Stimulated activated CD8-positive, alpha-beta memory T cell treated with anti-CD3 and anti-CD28 coated beads, Interleukin-7, amount 100 ng/mL, for 24 hours (primary cell): ENCODE measurements around the gene CDAN1.

Source experiments
- DNase-seq: peaks from one replicate; pipeline ENCODE4 v3.0.0-alpha.2; 2020; ENCODE audit warnings: low read depth

Gene CDAN1

DNA sequence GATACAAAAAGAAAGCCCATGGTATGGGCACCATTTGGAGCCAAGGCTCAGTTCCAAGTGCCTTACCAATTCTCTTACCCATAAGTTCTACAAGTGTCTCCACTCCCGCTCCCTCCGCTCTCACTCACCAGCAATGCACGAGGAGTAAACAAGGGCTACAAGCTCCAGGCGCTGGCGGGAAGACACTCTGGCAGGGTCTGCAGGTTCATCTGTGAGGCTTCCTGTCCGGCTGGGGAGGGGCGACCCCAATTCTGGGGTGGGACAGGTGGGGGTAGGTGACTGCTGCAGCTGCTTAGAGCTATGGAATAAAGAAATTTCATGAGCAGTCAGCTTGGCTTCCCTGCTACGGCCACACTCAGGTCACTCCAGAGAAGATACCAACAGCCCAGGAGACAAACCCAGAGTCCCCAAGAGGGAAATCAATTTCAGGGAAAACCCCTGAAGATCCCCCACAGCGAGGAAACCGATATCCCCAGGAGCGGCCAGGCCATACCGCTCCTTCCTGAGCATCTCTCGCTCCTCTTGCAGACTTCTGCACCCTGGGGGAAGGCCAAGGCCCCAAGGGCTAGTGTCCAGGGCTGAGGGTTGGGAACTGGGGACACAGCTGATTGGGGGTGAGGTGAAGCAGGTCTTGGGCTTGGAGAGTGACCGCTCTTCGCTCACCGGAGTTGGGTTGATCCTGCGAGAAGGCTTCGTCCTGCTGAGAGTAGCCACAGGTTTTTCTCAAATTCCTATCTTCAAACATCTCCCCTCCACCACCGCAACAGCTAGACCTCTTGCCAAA, 1.4 kb downstream of the CDAN1 start:
- DNase-seq, result no peak

DNA sequence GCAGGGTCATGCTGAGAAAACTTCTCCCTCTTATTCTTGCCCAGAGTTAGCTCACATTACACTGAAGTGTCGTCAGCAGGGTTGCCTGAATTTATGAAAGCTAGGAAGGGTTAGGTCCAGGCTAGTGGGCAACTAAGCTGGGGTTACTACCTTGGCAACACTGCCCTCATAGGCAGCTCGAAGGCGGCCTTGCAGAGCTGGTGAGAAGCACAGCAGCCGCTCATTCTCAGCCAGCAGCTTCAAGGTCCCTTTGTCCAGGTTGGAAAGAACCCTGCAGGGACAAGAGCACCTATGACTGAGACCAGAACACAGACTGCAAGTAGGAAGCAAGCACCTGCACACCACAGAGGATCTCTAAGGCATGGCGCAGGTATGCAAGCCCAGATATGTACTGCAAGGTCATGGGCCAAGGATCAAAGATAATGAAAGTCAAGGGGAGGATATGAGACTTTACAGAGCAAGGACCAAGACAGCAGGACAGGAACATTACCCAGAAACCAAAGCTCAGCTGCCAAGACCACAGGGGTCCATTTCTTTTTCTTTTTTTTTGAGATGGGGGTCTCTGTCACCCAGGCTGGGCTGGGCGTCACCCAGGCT, 2.8 kb downstream of the CDAN1 start:
- no peak for DNase-seq

DNA sequence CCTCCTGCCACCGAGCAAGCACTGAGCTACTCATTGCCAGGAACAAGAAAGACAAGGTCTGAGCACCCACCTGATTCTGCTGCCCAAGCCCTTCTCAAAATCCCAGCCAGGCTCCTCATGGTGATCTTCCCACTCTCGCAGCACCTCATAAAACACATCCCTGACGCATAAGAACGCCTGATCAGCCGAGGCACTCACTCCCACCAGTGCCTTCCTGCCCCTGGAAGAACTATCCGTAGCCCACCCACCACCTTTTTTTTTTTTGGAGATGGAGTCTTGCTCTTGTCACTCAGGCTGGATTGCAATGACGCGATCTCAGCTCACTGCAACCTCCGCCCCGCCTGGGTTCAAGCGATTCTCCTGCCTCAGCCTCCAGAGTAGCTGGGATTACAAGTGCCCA, 3.9 kb downstream of the CDAN1 start:
- DNase-seq, result no peak

DNA sequence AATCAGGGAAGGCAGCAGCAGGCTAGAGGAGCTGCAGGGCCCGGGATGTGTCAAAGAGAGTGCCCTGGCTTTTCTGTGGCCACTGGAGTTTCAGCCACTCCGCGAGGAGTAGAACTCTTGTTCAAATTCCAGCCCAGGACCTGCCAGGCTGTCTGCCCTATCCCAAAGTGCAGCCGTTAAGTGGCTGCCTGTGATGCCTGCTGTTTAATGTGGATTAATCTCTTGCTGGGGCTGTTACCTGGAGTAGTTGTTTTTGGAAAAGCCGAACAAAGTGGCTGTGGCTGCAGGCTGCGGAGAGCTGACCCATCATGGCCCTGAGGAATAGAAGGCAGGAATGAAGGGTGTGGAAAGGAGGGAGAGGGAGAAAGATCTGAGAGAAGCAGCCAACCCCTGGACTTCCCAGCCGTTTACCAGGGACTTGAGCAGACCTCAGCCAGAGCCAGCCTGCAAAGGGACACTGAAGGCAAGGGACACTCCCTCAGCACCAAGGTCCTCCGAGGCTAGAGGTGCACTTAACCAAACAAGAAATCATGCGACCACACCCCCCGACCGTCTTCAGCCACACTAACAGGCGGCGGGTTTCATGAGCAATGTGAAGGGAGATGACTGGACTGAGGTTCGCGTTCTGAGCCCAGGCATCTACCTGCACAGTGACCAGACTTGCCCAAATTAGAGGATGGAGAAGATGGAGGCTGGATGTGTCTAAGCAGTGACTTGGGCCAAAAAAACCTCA, 4.7 kb downstream of the CDAN1 start:
- DNase-seq, result no peak

DNA sequence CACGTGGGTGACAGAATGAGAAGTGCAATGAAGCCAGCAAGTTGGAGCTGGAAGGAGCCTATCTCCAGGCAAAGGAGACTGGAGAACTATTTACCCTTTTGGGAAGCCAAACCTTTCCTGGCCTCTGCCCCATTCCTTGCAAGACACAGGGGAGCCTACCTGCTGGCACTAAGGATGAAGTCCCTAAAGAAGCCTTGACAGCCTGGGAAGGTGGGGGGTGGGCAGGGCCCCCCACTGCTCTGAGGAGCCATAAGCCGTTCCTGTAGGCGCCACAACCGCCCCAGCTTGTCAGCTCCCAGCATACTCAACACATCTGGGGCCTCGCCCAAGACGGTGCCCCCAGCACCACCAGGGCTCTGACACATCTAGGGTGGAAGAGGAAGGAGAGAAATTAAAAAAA, 5.5 kb downstream of the CDAN1 start:
- no peak for DNase-seq

DNA sequence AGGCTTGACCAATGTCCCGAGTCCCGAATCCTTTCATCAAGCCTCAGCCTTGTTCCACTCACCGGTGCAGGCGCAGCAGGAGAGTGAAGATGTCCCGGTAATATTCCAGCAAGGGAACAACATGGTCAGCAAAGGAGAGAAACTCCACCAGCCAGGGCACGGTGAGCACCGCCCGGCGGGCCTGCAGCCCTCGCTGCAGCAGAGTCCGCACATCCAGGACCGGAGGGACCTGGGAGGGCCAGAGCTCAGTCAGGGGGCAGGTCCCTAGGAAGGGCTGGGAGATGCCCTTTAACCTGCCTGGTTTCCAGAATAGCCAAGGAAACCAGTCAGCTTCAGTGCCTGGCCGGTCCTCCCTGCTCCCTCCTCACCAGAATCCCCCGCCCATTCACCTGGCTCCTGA, 6.4 kb downstream of the CDAN1 start:
- no peak for DNase-seq

DNA sequence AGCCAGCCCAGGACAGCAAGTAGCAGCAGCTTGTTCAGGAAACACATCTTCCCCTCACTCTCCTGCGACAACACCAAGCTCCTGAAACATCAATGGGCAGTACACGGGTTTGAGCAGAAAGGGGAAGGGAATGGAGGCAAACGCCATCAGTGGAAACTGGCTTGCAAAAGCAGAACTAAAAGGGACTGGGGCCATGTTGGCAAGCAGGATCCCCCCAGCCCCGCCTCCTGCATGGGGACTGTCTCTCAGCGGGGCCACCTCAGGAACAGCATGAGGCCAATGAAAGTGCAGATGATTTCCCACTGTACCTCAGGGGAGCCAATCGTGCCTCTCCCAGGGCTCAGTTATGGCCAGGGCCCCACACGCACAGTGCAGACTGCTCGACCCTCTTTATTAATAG, 6.8 kb downstream of the CDAN1 start:
- DNase-seq, result no peak

DNA sequence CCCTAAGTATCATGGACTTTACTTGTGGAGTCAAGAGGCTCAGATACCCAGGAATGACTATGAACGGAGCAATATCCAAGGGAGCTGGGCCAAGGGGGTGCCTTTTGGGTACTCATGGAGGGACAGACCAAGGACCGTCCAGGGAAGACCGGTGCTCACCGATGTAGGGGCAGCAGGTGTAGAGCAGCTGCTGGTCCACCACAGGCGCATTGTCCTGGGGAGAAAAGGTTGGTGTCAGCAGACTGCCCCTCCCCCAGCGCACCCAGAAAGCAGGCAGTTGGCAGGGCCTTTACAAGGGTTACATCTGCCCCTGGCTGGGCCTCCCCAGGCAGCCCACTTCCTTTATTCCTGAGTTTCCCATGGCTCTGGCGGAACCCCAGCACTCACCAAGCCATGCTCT, 7.5 kb downstream of the CDAN1 start:
- no peak for DNase-seq

DNA sequence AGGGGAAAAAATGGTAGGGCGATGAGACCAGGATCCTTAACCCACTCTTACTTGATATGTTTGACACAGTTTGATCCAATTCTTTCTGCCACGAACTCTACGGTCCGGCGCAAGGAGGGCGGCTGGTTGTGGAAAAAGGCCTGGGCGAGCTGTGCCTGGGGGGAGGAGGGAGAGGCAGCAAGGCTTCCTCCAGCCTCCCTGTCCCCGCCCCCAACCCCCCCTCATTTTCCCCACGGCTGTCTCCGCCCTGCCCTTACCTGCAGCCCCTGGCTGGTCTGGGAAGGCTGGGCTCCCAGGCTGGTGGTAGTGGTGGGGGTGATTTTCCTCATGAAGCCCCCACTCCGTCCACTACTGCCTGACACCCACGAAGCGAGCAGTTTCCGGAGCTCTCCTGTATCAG, 8.0 kb downstream of the CDAN1 start:
- no peak for DNase-seq

DNA sequence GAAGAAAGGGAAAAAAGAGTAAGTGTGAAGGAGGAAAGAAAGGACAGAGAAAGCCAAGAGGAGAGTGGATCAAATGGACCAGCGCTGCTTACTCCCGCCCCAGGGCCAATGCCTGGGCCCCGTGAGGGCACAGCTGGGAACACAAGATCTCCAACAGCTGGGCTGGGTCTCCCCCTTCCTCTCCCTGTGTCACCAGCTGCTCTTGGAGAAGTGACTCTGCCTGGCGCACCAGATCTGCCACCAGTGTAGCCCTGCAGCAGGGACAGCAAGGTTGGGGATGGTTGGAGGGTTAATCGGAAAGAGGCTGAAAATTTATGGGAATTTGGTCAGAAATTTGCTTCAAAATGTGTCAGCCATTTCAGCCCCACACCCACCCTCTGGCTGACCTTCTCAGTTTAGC, 8.4 kb downstream of the CDAN1 start:
- no peak for DNase-seq

DNA sequence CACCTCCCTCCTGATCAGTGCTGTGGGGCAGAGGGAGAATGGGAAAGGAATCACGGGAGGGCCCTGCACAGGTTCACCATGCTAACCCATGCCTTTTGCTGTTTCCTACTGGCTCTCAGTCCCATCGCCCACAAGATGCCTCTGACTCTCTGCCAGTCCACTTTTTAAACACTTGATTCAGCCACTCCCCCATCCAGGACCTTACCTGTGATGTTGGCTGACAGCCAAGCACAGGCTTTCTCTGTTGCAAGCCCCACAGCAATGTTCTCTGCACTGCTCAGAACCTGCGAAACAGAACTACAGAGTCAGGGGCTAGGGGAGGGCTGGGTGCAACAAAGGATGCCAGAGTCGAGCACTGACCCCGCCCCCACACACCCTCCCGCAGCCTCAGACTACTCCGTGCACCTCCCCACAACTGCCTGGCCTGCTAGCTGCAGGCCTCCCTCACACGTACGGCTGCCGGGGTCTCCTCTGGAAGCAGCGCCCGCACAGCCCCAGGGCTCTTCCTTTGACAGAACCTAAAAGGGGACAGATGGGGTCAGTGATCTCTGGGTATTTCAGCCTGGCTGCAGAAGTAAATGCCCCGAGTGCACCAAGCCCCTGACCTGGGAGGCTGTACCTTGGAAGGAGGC, 9.1 kb downstream of the CDAN1 start:
- DNase-seq, result no peak

DNA sequence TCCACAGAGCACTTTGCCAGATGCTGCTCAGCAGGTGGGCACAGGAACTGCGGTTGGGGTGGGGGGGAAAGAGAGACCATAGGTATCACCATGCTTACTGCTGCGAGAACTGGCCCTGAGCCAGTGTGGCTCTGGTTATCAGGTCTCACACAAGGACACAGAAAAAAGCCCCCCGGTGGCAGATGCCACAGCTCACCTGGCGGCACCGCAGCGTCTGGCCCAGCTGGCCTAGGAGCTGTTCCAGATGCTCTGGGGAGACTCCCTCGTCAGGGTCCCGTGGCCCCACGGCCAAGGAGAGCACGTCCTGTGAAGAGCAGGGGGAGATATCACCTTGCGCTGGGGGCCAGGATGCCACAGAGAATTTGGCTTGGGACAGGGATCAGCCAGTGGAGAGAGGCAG, 10.8 kb downstream of the CDAN1 start:
- DNase-seq, result no peak

DNA sequence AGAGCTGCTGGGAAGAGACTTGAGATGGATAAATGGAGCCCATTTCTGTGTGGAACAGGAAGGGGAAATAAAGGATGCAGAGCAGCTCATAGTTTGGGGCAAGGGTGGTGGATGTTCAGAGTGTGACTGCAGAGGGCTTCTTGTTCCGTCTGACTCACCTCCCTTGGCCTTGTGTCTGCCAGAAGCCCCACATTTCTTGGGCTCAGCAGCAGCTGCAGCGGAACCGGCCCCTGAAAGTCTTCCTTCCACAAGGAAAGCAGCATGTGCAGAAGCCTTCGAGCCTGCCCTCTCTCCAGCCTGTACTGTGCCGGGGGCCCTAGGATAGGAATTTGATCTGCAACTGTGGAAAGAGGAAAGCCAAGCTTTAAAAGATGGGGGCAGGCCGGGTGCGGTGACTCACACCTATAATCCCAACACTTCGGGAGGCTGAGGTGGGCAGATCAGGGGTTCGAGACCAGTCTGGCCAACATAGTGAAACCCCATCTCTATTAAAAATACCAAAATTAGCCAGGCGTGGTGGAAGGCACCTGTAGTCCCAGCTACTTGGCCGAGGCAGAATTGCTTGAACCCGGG, 11.5 kb downstream of the CDAN1 start:
- DNase-seq, result no peak

DNA sequence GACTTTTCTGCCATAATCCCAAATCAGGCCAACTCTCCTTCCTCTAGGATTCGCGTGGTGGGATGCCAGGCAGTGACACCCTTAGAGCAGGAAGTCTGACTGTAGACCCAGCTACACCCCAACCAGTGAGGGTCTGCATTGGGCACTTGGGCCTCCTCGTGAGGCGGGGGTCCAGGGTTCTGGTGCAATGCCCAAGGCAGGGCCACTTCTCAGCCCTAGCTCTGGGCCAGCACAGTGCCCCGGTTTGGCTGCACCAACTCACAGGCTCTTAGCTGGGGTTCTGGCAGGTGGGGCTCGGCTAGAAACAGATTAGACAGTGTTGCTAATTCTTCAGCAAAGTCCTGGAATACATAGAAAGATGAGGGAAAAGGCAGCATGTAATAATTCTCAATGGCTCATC, 12.7 kb downstream of the CDAN1 start:
- no peak for DNase-seq

DNA sequence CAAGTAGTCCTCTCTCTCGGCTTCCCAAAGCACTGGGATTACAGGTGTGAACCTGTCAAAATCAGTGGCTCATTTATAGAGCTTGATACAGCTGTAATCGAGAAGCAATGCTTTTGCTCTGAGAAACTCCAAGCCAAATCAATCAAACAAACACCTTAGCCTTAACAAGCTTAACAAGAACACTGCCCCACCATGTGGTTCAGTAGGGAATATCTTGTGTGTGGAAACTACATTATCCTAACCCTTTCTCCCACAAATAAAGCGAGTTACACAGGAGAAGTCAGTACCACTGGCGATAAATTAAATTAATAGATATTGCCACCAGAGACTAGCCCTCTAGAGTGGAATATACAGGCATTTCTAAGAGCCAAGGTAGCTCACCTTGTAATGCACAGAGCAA, 13.9 kb downstream of the CDAN1 start:
- no peak for DNase-seq

DNA sequence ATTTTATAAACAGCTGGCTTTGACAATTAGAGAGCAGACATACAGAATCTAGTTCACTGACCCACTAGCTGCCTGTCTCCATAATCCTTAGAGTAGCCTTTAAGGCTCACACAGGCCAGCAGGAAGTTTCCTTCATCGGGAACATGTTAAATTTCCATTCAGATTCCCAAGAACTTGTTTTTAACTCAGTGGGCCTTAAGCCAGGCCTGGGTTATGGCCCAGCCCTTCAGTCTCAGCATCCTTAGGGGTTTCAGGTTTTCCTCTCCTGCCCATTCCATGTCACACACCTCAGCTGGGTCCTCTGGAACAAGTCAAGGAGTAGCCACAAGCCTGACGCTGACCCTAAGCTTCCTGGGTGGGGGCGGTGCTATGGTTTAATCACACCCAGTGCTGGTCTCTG, 15.0 kb downstream of the CDAN1 start:
- no peak for DNase-seq

DNA sequence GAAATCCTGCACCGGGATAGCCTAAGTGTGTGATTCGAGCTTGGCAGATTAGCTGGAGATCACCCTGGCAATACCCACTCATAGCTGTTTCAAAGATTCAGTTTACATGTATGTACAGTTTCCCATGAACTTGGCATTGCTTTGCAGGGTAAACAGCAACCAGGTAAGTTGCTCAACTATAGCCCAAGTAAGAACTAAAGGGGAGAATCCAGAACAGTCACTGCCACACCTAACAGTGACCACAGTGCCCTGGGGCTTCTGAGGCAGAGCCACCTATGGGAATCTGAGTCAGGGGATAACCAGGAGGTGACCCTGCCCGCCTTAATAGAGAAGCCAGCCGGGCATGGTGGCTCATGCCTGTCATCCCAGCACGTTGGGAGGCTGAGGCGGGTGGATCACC, 15.9 kb downstream of the CDAN1 start:
- no peak for DNase-seq

DNA sequence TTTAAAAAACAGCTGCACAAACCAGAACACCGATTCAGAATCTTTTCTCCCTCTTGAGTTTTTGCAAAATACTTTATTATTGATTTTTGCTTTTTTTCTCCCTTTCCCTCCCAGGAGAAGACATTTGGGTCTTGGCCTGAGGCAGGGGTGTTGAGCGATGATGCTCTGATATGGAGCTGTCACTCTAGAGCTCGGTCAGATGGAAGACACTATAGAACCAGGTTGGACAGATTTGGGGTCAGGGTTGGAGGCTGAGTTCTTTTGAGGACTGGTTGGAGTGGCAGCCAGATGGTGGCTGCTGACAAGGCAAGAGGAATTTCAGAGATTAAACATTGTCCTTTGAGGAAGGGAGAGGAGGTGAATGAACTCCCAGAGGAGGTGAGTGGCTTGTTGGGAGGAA, 16.9 kb downstream of the CDAN1 start:
- no peak for DNase-seq

DNA sequence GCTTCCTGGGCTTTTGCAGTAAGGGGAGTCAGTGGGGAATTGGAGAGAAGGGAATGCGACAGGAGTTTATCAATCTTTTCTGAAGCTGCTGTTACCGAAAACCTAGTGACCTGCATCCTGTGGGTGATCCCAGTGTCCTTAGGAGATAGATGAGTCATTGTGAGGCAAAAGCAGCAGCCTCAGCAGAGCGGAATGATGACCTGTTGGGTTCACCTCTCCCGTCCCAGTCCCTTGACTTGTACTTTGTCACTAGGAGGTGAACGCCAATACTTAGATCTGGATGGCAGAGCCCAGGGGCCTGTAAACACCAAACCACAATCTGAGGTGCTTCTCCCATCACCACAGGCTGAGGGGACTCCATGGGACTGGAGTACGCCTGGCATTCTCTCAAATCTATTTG, 17.9 kb downstream of the CDAN1 start:
- no peak for DNase-seq

DNA sequence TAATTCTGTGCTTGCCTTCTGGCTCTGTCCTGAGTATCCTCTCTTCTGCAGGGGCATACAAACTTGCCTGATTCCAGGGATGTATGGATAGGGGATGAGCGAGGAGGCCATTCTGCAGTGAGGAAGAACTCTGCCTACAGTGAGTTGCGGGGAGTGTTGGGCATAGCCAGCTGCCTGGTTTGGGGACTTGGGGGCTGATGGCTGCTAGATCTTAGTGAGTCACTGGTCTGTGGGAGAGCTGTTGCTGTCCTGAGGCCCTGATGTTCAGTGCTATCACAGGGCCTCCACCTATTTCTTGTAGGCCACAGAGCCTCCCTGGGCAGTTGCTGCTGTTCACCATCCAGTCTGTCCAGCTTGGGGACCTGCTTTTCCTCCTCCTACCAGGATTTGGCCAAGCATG, 20.3 kb downstream of the CDAN1 start:
- DNase-seq, result no peak

DNA sequence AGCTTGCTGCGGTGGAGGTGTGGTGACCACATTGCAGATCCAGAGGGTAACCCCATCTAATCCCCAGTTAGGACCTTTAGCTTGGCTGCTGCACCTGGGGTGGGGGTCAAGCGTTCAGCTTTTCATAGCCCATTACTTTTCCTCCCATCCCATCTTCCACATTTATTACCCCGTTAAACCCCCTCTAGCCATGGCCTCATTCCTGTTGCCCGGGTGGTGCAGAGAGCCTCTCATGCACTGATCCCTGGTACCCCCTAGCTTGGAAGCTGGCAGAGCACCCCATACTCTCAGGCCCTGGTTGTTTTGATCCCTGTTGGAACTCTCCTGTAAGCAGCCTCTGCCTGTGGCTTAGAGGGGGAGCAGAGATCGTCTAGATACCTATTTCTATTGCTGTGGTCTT, 20.8 kb downstream of the CDAN1 start:
- DNase-seq, result no peak

DNA sequence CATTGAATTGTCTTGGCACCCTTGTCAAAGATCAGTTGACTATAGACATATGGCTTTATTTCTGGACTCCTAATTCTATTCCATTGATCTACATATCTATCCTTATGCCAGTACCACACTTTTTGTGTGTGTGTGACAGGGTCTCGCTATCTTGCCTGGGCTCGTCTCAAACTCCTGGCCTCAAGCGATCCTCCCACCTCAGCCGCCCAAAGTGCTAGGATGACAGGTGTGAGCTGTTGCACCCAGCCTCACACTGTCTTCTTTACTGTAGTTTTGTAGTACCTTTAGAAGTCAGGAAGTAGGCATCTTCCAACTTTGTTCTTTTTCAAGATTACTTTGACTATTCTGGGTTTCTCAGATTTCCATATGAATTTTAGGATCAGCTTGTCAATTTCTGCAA, 24.3 kb downstream of the CDAN1 start:
- no peak for DNase-seq

DNA sequence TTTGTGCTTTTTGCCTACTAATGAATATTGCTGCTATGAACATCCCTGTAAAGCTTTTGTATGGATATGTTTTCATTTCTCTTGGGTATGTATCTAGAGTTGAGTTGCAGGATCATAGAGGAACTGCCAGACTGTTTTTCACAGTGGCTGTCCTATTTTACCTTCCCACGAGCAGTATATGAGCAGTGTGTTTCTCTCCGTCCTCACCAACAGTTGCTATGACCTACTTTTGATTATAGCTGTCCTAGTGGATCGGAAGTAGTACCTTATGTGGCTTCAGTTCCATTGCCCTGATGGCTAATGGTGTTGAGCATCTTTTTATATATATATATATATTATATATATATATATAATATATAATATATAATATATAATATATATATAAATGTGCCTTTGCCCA, 25.2 kb downstream of the CDAN1 start:
- DNase-seq, result no peak
